HG02870 (cell line): ENCODE measurements around the gene MYD88.

Source experiments
- ATAC-seq: cut with Tn5 transposase; IDR thresholded peaks from one replicate; pipeline ENCODE4 v1.9.1; 2021; ENCODE audit warnings: mild to moderate bottlenecking, moderate library complexity; ENCODE audit not compliant: unreplicated experiment

MYD88 gene

GRCh38 chr3:38111696-38112377, 26.6 kb upstream of the MYD88 start:
- ATAC-seq: no peak

GRCh38 chr3:38112378-38112761, 26.1 kb upstream of the MYD88 start:
- ATAC-seq: no peak

GRCh38 chr3:38114052-38114874, 24.2 kb upstream of the MYD88 start:
- no peak for ATAC-seq

GRCh38 chr3:38114875-38115644, 23.4 kb upstream of the MYD88 start:
- ATAC-seq: no peak

GRCh38 chr3:38115645-38116427, 22.6 kb upstream of the MYD88 start:
- ATAC-seq: no peak

- no peak for ATAC-seq
Measured at GRCh38 chr3:38116471-38117162, 21.8 kb upstream of the MYD88 start.

GRCh38 chr3:38117163-38117716, 21.2 kb upstream of the MYD88 start:
- no peak for ATAC-seq

- peak; percentile 61 for ATAC-seq
Measured at GRCh38 chr3:38117748-38118420, 20.6 kb upstream of the MYD88 start.

GRCh38 chr3:38118421-38119247, 19.8 kb upstream of the MYD88 start:
- no peak for ATAC-seq

- ATAC-seq: no peak
Measured at GRCh38 chr3:38119248-38119544, 19.3 kb upstream of the MYD88 start.

GRCh38 chr3:38119821-38120692, 18.4 kb upstream of the MYD88 start:
- no peak for ATAC-seq

GRCh38 chr3:38120693-38121450, 17.6 kb upstream of the MYD88 start:
- no peak for ATAC-seq

- no peak for ATAC-seq
Measured at GRCh38 chr3:38121451-38121831, 17.0 kb upstream of the MYD88 start.

GRCh38 chr3:38121832-38122461, 16.5 kb upstream of the MYD88 start:
- ATAC-seq: no peak

GRCh38 chr3:38122712-38123290, 15.7 kb upstream of the MYD88 start:
- no peak for ATAC-seq
